GM18873 (cell line): ENCODE results near the gene TF.
"Not testable (repeated sequence)": the region's sequence is repeated elsewhere in the genome, so short reads cannot be mapped to it uniquely, and the experiment has no call there.

Source experiments
- ATAC-seq: cut with Tn5 transposase; IDR thresholded peaks from one replicate; pipeline ENCODE4 v1.9.1; 2021; ENCODE audit warnings: mild to moderate bottlenecking, moderate library complexity, moderate number of reproducible peaks; ENCODE audit not compliant: unreplicated experiment, low FRiP score

TF gene

GRCh38 chr3:133763797-133764683 is 17.8 kb downstream of the TF start:
- no peak for ATAC-seq

- ATAC-seq = no peak
These were observed 19.1 kb downstream of the TF start for GRCh38 chr3:133765256-133765655.

- ATAC-seq = no peak
These were observed 21.4 kb downstream of the TF start for GRCh38 chr3:133767607-133768006.

GRCh38 chr3:133769536-133769935 is 23.3 kb downstream of the TF start:
- no peak for ATAC-seq

- ATAC-seq = no peak
These were observed 27.5 kb downstream of the TF start for GRCh38 chr3:133773732-133774131.

GRCh38 chr3:133775309-133775708 is 29.1 kb downstream of the TF start:
- ATAC-seq = no peak

GRCh38 chr3:133775835-133776234 is 29.6 kb downstream of the TF start:
- ATAC-seq = no peak

- ATAC-seq = no peak
These were observed 30.7 kb downstream of the TF start for GRCh38 chr3:133776794-133777438.

GRCh38 chr3:133777807-133778568 is 31.8 kb downstream of the TF start:
- ATAC-seq = no peak

- ATAC-seq = no peak
These were observed 33.5 kb downstream of the TF start for GRCh38 chr3:133779626-133780203.

- not testable (repeated sequence) for ATAC-seq
These were observed 34.6 kb downstream of the TF start for GRCh38 chr3:133780756-133781155.

- no peak for ATAC-seq
These were observed 35.4 kb downstream of the TF start for GRCh38 chr3:133781570-133781969.

GRCh38 chr3:133782454-133782853 is 36.3 kb downstream of the TF start:
- ATAC-seq = no peak

GRCh38 chr3:133783762-133784161 is 37.6 kb downstream of the TF start:
- ATAC-seq = no peak

- no peak for ATAC-seq
These were observed 41.8 kb downstream of the TF start for GRCh38 chr3:133788024-133788423.

- ATAC-seq = no peak
These were observed 46.1 kb downstream of the TF start for GRCh38 chr3:133792171-133792763.

- no peak for ATAC-seq
These were observed 51.4 kb downstream of the TF start for GRCh38 chr3:133797396-133798105.

GRCh38 chr3:133799794-133800585 is 53.8 kb downstream of the TF start:
- no peak for ATAC-seq

GRCh38 chr3:133803469-133803868 is 57.3 kb downstream of the TF start:
- no peak for ATAC-seq
